A549 (cell line): ENCODE measurements around the gene DHRS3.

ENCODE experiments used
- CBX8 ChIP-seq: fragments of 200-600 bp; sonication (generic); IDR thresholded peaks from 2 replicates; pipeline ENCODE4 v1.6.1; 2016
- CTCF ChIP-seq: fragments of >200 bp; sonication (Bioruptor Twin); formaldehyde crosslinking; IDR thresholded peaks from 3 replicates; pipeline ENCODE4 v1.5.1; 2016
- EP300 ChIP-seq, 2 experiments: fragments of >200 bp; sonication (Bioruptor Twin); formaldehyde crosslinking; IDR thresholded peaks; 2 replicates in 1 of 2; 3 replicates in 1 of 2; pipeline ENCODE4 v1.6.1; 2016 to 2017
- HMGXB4 ChIP-seq: fragments of 250-450 bp; sonication (Bioruptor Pico); IDR thresholded peaks from 2 replicates; pipeline ENCODE4 v1.5.0; 2021; ENCODE audit warnings: mild to moderate bottlenecking, moderate library complexity, borderline replicate concordance
- HOXA7 ChIP-seq: fragments of 250-450 bp; sonication (Bioruptor Pico); IDR thresholded peaks from 2 replicates; pipeline ENCODE4 v1.5.0; 2020; ENCODE audit warnings: mild to moderate bottlenecking, moderate library complexity
- HOXB5 ChIP-seq: fragments of 250-450 bp; sonication (Bioruptor Pico); IDR thresholded peaks from 2 replicates; pipeline ENCODE4 v1.5.0; 2020; ENCODE audit warnings: mild to moderate bottlenecking, moderate library complexity
- MAZ ChIP-seq: fragments of 150-350 bp; IDR thresholded peaks from 2 replicates; pipeline ENCODE4 v1.6.1; 2014; ENCODE audit warnings: antibody characterized with exemption, low read depth, low read length, borderline replicate concordance
- PHF8 ChIP-seq: fragments of 200-600 bp; sonication (generic); IDR thresholded peaks from 2 replicates; pipeline ENCODE4 v1.6.1; 2016; ENCODE audit warnings: low read depth, mild to moderate bottlenecking, antibody characterized with exemption, moderate library complexity, borderline replicate concordance
- RARB ChIP-seq: fragments of 250-450 bp; sonication (Bioruptor Pico); IDR thresholded peaks from 2 replicates; pipeline ENCODE4 v1.8.0; 2021; ENCODE audit warnings: mild to moderate bottlenecking, moderate library complexity
- RCOR1 ChIP-seq: fragments of 150-350 bp; IDR thresholded peaks from 2 replicates; pipeline ENCODE4 v1.6.1; 2014; ENCODE audit warnings: antibody characterized with exemption, low read length, low read depth
- REST ChIP-seq: fragments of 200-600 bp; sonication (generic); IDR thresholded peaks from 2 replicates; pipeline ENCODE4 v1.6.1; 2016; ENCODE audit warnings: antibody characterized with exemption, mild to moderate bottlenecking, moderate library complexity
- RFX5 ChIP-seq: fragments of 450-650 bp; IDR thresholded peaks from 2 replicates; pipeline ENCODE4 v1.7.1; 2014; ENCODE audit warnings: antibody characterized with exemption, mild to moderate bottlenecking, moderate library complexity
- TF ChIP-seq, protein P1 (sequence below): fragments of 450-650 bp; IDR thresholded peaks from 2 replicates; pipeline ENCODE4 v1.6.1; 2014; ENCODE audit warnings: antibody characterized with exemption

DNA sequence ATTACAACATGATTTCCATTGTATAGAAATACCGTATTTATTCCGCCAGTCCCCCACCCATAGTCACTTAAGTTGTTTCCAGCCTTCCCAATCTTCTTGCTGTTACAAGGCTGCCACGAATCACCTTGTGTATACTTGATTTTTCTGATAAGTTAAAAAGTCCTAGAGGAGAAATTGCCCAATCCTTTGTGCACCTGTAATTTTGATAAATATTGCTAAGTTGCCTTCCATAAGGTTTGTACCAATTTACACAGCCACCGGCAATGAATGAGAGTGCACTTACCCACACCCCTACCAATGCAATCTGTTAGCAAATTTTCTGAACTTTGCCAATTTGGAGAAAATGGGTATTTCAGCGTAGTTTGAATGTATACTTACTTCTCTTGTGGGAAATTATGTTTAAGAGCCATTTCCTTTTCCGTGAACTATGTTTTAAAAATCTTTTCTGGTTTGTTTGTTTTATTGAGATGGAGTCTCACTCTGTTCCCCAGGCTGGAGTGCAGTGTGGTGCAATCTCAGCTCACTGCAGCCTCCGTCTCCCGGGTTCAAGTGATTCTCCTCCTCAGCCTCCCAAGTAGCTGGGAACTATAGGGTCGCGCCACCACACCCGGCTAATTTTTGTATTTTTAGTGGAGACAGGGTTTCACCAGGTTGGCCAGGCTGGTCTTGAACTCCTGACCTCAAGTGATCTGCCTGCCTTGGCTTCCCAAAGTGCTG is 87.4 kb downstream of the DHRS3 start:
- TF ChIP-seq HOXB5 (no peak), EP300 (IDR thresholded peaks at IDR 0.05) (no peak), RFX5 (no peak), RARB (CRISPR knock-in tag) (no peak), RCOR1 (no peak), CTCF (no peak), HMGXB4 (CRISPR knock-in tag) (no peak), HOXA7 (no peak), MAZ (no peak), PHF8 (no peak), REST (no peak), CBX8 (no peak)
- TF ChIP-seq, protein P1, sequence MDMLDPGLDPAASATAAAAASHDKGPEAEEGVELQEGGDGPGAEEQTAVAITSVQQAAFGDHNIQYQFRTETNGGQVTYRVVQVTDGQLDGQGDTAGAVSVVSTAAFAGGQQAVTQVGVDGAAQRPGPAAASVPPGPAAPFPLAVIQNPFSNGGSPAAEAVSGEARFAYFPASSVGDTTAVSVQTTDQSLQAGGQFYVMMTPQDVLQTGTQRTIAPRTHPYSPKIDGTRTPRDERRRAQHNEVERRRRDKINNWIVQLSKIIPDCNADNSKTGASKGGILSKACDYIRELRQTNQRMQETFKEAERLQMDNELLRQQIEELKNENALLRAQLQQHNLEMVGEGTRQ = no peak
